ENCODE results near the gene P2RX1.
A peak's percentile ranks its signal among the peaks of the same experiment; 100 is the strongest.
"Not testable (repeated sequence)": the region's sequence is repeated elsewhere in the genome, so short reads cannot be mapped to it uniquely, and the experiment has no call there.

The P2RX1 gene

GRCh38 chr17:3952186-3952585 lies 35.9 kb upstream of the P2RX1 start:
- no peak for DNase-seq (ENCODE audit: low read depth in 2 of 2)

GRCh38 chr17:3951420-3951819 lies 35.2 kb upstream of the P2RX1 start:
- DNase-seq (ENCODE audit: low read depth in 2 of 2): no peak

GRCh38 chr17:3951003-3951402 lies 34.7 kb upstream of the P2RX1 start:
- no peak for DNase-seq (ENCODE audit: low read depth in 2 of 2)

- no peak for DNase-seq (ENCODE audit: low read depth in 2 of 2)
These were observed 34.3 kb upstream of the P2RX1 start for GRCh38 chr17:3950584-3950983.

GRCh38 chr17:3949418-3949817 lies 33.2 kb upstream of the P2RX1 start:
- DNase-seq (ENCODE audit: low read depth in 2 of 2): no peak

GRCh38 chr17:3948551-3948950 lies 32.3 kb upstream of the P2RX1 start:
- not testable (repeated sequence) for DNase-seq (ENCODE audit: low read depth in 2 of 2)

GRCh38 chr17:3947318-3947810 lies 31.1 kb upstream of the P2RX1 start:
- DNase-seq (ENCODE audit: low read depth in 2 of 2): no peak

GRCh38 chr17:3946711-3947235 lies 30.5 kb upstream of the P2RX1 start:
- DNase-seq (ENCODE audit: low read depth in 2 of 2): no peak

GRCh38 chr17:3944485-3945388 lies 28.5 kb upstream of the P2RX1 start:
- peak in 1 of 2 donors; percentile 37 for DNase-seq (ENCODE audit: low read depth in 2 of 2)

- no peak for DNase-seq (ENCODE audit: low read depth in 2 of 2)
These were observed 27.1 kb upstream of the P2RX1 start for GRCh38 chr17:3943240-3943891.

- DNase-seq (ENCODE audit: low read depth in 2 of 2): no peak
These were observed 24.9 kb upstream of the P2RX1 start for GRCh38 chr17:3940965-3941698.

GRCh38 chr17:3937359-3937758 lies 21.1 kb upstream of the P2RX1 start:
- DNase-seq (ENCODE audit: low read depth in 2 of 2): no peak

GRCh38 chr17:3935825-3936355 lies 19.6 kb upstream of the P2RX1 start:
- no peak for DNase-seq (ENCODE audit: low read depth in 2 of 2)

GRCh38 chr17:3935140-3935542 lies 18.9 kb upstream of the P2RX1 start:
- no peak for DNase-seq (ENCODE audit: low read depth in 2 of 2)

- DNase-seq (ENCODE audit: low read depth in 2 of 2): no peak
These were observed 13.5 kb upstream of the P2RX1 start for GRCh38 chr17:3929764-3930163.

- DNase-seq (ENCODE audit: low read depth in 2 of 2): no peak
These were observed 12.9 kb upstream of the P2RX1 start for GRCh38 chr17:3929181-3929580.

GRCh38 chr17:3928406-3928805 lies 12.1 kb upstream of the P2RX1 start:
- no peak for DNase-seq (ENCODE audit: low read depth in 2 of 2)

GRCh38 chr17:3927628-3928340 lies 11.5 kb upstream of the P2RX1 start:
- DNase-seq (ENCODE audit: low read depth in 2 of 2): no peak

GRCh38 chr17:3926860-3927627 lies 10.8 kb upstream of the P2RX1 start:
- DNase-seq (ENCODE audit: low read depth in 2 of 2): no peak
